Glutamatergic neuron (in vitro differentiated cells): ENCODE data around the gene CENPU. TPM values are rescaled to one million over a fixed set of nuclear protein-coding genes. Genes with fewer than 3 reads are reported as not detected.
"Not testable (repeated sequence)": the region's sequence is repeated elsewhere in the genome, so short reads cannot be mapped to it uniquely, and the experiment has no call there.

Source experiments
- DNase-seq: peaks from one replicate; pipeline ENCODE4 v3.0.0; 2022
- H3K27ac Mint-ChIP-seq: one replicate; pipeline ENCODE4 v1.8.0; 2020; ENCODE audit warnings: mild to moderate bottlenecking, mixed read lengths, inconsistent platforms; ENCODE audit not compliant: unreplicated experiment
- H3K27me3 Mint-ChIP-seq: one replicate; pipeline ENCODE4 v1.8.0; 2020; ENCODE audit warnings: mild to moderate bottlenecking, moderate library complexity, mixed read lengths, inconsistent platforms; ENCODE audit not compliant: unreplicated experiment
- H3K36me3 Mint-ChIP-seq: one replicate; pipeline ENCODE4 v1.8.0; 2020; ENCODE audit warnings: mild to moderate bottlenecking, mixed read lengths, inconsistent platforms; ENCODE audit not compliant: unreplicated experiment
- H3K4me1 Mint-ChIP-seq: one replicate; pipeline ENCODE4 v1.8.0; 2020; ENCODE audit warnings: mild to moderate bottlenecking, low read depth, mixed read lengths, inconsistent platforms; ENCODE audit not compliant: unreplicated experiment
- H3K4me3 Mint-ChIP-seq: one replicate; pipeline ENCODE4 v1.8.0; 2020; ENCODE audit warnings: mild to moderate bottlenecking, mixed read lengths, inconsistent platforms; ENCODE audit not compliant: unreplicated experiment
- H3K9me3 Mint-ChIP-seq: one replicate; pipeline ENCODE4 v1.8.0; 2020; ENCODE audit warnings: mild to moderate bottlenecking, moderate library complexity, mixed read lengths, inconsistent platforms; ENCODE audit not compliant: unreplicated experiment
- total RNA-seq: library from RNA; stranded (reverse); fragmentation: NEBNext Ultra II Directional; extraction: Animal tissue kit (Norgen Biotek cat#: 25700); gene quantifications from one replicate; pipeline ENCODE4 v1.2.1, GENCODE V29; 2021; ENCODE audit not compliant: unreplicated experiment
- TF ChIP-seq, protein P1 (sequence below): fragments of 200-600 bp; sonication (generic); IDR thresholded peaks from one replicate; pipeline ENCODE4 v1.5.0; 2021; ENCODE audit not compliant: partially characterized antibody, unreplicated experiment

The CENPU gene
- total RNA-seq, 1 donor from 2014 or later, result 18.0 TPM

- DNase-seq, result no peak
- Mint-ChIP-seq H3K36me3 (no peaks in the 10 kb centered on the region), H3K27me3 (no peaks in the 10 kb centered on the region), H3K27ac (no peak overlapping the region), H3K4me3 (no peak overlapping the region), H3K4me1 (peaks cover 8% of the 10 kb centered on the region), H3K9me3 (peaks cover 6% of the 10 kb centered on the region)
- TF ChIP-seq, protein P1, sequence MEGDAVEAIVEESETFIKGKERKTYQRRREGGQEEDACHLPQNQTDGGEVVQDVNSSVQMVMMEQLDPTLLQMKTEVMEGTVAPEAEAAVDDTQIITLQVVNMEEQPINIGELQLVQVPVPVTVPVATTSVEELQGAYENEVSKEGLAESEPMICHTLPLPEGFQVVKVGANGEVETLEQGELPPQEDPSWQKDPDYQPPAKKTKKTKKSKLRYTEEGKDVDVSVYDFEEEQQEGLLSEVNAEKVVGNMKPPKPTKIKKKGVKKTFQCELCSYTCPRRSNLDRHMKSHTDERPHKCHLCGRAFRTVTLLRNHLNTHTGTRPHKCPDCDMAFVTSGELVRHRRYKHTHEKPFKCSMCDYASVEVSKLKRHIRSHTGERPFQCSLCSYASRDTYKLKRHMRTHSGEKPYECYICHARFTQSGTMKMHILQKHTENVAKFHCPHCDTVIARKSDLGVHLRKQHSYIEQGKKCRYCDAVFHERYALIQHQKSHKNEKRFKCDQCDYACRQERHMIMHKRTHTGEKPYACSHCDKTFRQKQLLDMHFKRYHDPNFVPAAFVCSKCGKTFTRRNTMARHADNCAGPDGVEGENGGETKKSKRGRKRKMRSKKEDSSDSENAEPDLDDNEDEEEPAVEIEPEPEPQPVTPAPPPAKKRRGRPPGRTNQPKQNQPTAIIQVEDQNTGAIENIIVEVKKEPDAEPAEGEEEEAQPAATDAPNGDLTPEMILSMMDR, result no peak
Measured at GRCh38 chr4:184657144-184657543, 76.8 kb downstream of the CENPU start.

- H3K27ac Mint-ChIP-seq, result peak overlapping the region; percentile 12
- no peaks in the 10 kb centered on the region for H3K36me3 Mint-ChIP-seq
- H3K4me1 Mint-ChIP-seq, result peaks cover 11% of the 10 kb centered on the region
- peaks cover 2% of the 10 kb centered on the region for H3K27me3 Mint-ChIP-seq
- no peak overlapping the region for H3K4me3 Mint-ChIP-seq
- H3K9me3 Mint-ChIP-seq, result peaks cover 6% of the 10 kb centered on the region
- TF ChIP-seq, protein P1, result no peak
- DNase-seq, result no peak
Measured at GRCh38 chr4:184655889-184656869, 77.7 kb downstream of the CENPU start.

DNA sequence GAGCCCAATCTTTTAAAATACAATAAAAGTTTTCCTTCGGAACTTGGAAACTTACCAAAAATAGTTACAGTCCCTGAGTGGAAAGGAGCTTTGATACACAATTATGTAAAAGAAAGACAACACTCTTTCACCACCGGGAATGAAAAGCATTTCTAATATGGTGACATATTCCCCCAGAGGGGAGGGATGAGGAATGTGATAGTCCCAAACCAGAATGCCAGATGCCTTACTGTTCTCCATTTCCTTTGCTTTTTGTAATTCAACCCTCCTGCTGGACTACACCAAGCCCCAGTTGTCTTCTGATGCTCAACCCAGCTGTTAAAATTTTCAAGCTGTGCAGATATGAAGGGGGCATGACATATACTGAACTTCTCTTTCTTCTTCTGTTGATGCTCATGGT is 80.2 kb downstream of the CENPU start:
- no peak for DNase-seq
- Mint-ChIP-seq H3K27me3 (peaks cover 5% of the 10 kb centered on the region), H3K4me1 (peaks cover 20% of the 10 kb centered on the region), H3K27ac (peak overlapping the region; percentile 74), H3K9me3 (peaks cover 10% of the 10 kb centered on the region), H3K4me3 (peak overlapping the region; percentile 26), H3K36me3 (no peaks in the 10 kb centered on the region)
- TF ChIP-seq, protein P1, result no peak

DNA sequence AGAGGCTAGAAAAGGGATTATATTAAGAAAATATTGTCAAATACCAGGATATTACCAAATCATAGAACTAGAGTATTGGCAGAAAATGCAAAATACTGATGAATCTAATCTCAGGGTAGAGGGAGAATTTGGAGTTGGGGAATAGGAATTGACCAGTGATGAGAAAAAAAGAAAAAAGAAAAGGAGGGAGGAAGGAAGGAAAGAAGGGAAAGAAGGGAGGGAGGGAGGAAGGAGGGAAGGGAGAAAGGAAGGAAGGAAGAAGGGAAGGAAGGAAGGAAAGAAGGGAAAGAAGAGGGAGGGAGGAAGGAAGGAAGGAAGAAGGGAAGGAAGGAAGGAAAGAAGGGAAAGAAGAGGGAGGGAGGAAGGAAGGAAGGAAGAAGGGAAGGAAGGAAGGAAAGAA is 81.2 kb downstream of the CENPU start:
- not testable (repeated sequence) for H3K4me3 Mint-ChIP-seq, H3K36me3 Mint-ChIP-seq, H3K27ac Mint-ChIP-seq, DNase-seq
- peaks cover 18% of the 10 kb centered on the region for H3K9me3 Mint-ChIP-seq
- H3K4me1 Mint-ChIP-seq, result peaks cover 20% of the 10 kb centered on the region
- peaks cover 13% of the 10 kb centered on the region for H3K27me3 Mint-ChIP-seq

GRCh38 chr4:184651899-184652298 is 82.0 kb downstream of the CENPU start:
- Mint-ChIP-seq H3K36me3 (peaks cover 7% of the 10 kb centered on the region), H3K9me3 (peaks cover 22% of the 10 kb centered on the region), H3K4me3 (no peak overlapping the region), H3K27me3 (peaks cover 14% of the 10 kb centered on the region), H3K27ac (peak overlapping the region; percentile 31), H3K4me1 (peaks cover 20% of the 10 kb centered on the region)
- TF ChIP-seq, protein P1, result no peak
- DNase-seq, result no peak
